Measurements from ENCODE around the gene THRB.
"Not testable (repeated sequence)": the region's sequence is repeated elsewhere in the genome, so short reads cannot be mapped to it uniquely, and the experiment has no call there.

THRB gene

GRCh38 chr3:24133436-24133835 lies 361.2 kb downstream of the THRB start:
- DNase-seq = no peak

GRCh38 chr3:24129549-24129948 lies 365.1 kb downstream of the THRB start:
- no peak for DNase-seq

- DNase-seq = no peak
Measured at GRCh38 chr3:24128199-24129005, 366.2 kb downstream of the THRB start.

- no peak for DNase-seq
Measured at GRCh38 chr3:24123596-24123995, 371.1 kb downstream of the THRB start.

- DNase-seq = no peak
Measured at GRCh38 chr3:24120434-24120833, 374.2 kb downstream of the THRB start.

- DNase-seq = no peak
Measured at GRCh38 chr3:24119321-24119751, 375.3 kb downstream of the THRB start.

GRCh38 chr3:24117508-24117907 lies 377.1 kb downstream of the THRB start:
- DNase-seq = no peak

- no peak for DNase-seq
Measured at GRCh38 chr3:24111711-24112110, 382.9 kb downstream of the THRB start.

- DNase-seq = no peak
Measured at GRCh38 chr3:24110051-24110450, 384.6 kb downstream of the THRB start.

- no peak for DNase-seq
Measured at GRCh38 chr3:24101676-24102168, 392.9 kb downstream of the THRB start.

- no peak for DNase-seq
Measured at GRCh38 chr3:24100696-24101402, 393.8 kb downstream of the THRB start.

- DNase-seq = no peak
Measured at GRCh38 chr3:24096695-24097290, 397.9 kb downstream of the THRB start.

GRCh38 chr3:24096271-24096670 lies 398.4 kb downstream of the THRB start:
- no peak for DNase-seq

- DNase-seq = not testable (repeated sequence)
Measured at GRCh38 chr3:24094818-24095217, 399.8 kb downstream of the THRB start.

- DNase-seq = peak; percentile 23
Measured at GRCh38 chr3:24088782-24089181, 405.9 kb downstream of the THRB start.

GRCh38 chr3:24087469-24087868 lies 407.2 kb downstream of the THRB start:
- DNase-seq = no peak

GRCh38 chr3:24086617-24087404 lies 407.8 kb downstream of the THRB start:
- no peak for DNase-seq

- DNase-seq = no peak
Measured at GRCh38 chr3:24086206-24086605, 408.4 kb downstream of the THRB start.

- DNase-seq = no peak
Measured at GRCh38 chr3:24072193-24072592, 422.5 kb downstream of the THRB start.

- DNase-seq = no peak
Measured at GRCh38 chr3:24069045-24069444, 425.6 kb downstream of the THRB start.

GRCh38 chr3:24067483-24067882 lies 427.2 kb downstream of the THRB start:
- no peak for DNase-seq

Data from activated CD4-positive, alpha-beta T cell treated with anti-CD3 and anti-CD28 coated beads, Interleukin-2, Interleukin-6, amounts not matched to agents 100 ng/mL and 50 ng/mL, durations not matched to agents 16 hours and 8 hours (primary cell).